ENCODE measurements around the gene TMEM202.
"Not testable (repeated sequence)": the region's sequence is repeated elsewhere in the genome, so short reads cannot be mapped to it uniquely, and the experiment has no call there.

The TMEM202 gene

GRCh38 chr15:72404356-72404755, 6.3 kb downstream of the TMEM202 start:
- no peak for DNase-seq

GRCh38 chr15:72404841-72405240, 6.7 kb downstream of the TMEM202 start:
- no peak for DNase-seq

GRCh38 chr15:72406936-72407335, 8.8 kb downstream of the TMEM202 start:
- DNase-seq: no peak

- no peak for DNase-seq
These were observed 13.0 kb downstream of the TMEM202 start for GRCh38 chr15:72411111-72411510.

GRCh38 chr15:72411544-72411943, 13.4 kb downstream of the TMEM202 start:
- DNase-seq: no peak

- DNase-seq: not testable (repeated sequence)
These were observed 15.2 kb downstream of the TMEM202 start for GRCh38 chr15:72413337-72413736.

GRCh38 chr15:72415304-72415703, 17.2 kb downstream of the TMEM202 start:
- no peak for DNase-seq

GRCh38 chr15:72419768-72420167, 21.7 kb downstream of the TMEM202 start:
- DNase-seq: not testable (repeated sequence)

GRCh38 chr15:72420576-72420975, 22.5 kb downstream of the TMEM202 start:
- no peak for DNase-seq

GRCh38 chr15:72421484-72421883, 23.4 kb downstream of the TMEM202 start:
- no peak for DNase-seq

GRCh38 chr15:72423256-72423655, 25.2 kb downstream of the TMEM202 start:
- DNase-seq: no peak

GRCh38 chr15:72426753-72427152, 28.6 kb downstream of the TMEM202 start:
- no peak for DNase-seq

GRCh38 chr15:72437650-72438316, 39.7 kb downstream of the TMEM202 start:
- DNase-seq: no peak

- not testable (repeated sequence) for DNase-seq
These were observed 44.7 kb downstream of the TMEM202 start for GRCh38 chr15:72442848-72443247.

- DNase-seq: no peak
These were observed 47.3 kb downstream of the TMEM202 start for GRCh38 chr15:72445426-72445825.

GRCh38 chr15:72450805-72451204, 52.7 kb downstream of the TMEM202 start:
- no peak for DNase-seq

- DNase-seq: no peak
These were observed 53.1 kb downstream of the TMEM202 start for GRCh38 chr15:72451224-72451623.

GRCh38 chr15:72456684-72457083, 58.6 kb downstream of the TMEM202 start:
- no peak for DNase-seq
